K562 (cell line): Measurements from ENCODE around the gene DIS3L2. TPM values are rescaled to one million over a fixed set of nuclear protein-coding genes. Genes with fewer than 3 reads are reported as not detected.
"Not testable (repeated sequence)": the region's sequence is repeated elsewhere in the genome, so short reads cannot be mapped to it uniquely, and the experiment has no call there.

ENCODE experiments used
- ATAC-seq: fragments of 200-7000 bp; cut with Tn5 transposase; 3 replicates; pipeline ENCODE4 v1.9.1; 2020; ENCODE audit warnings: moderate library complexity
- BruUV-seq: library from RNA; stranded (reverse); fragments of 400-500 nt; replicated peaks from 2 replicates; lab custom pipeline; 2021; lab: Mats Ljungman, UMichigan
- CTCF ChIA-PET: fragments of 300-600 bp; formaldehyde crosslinking; extraction: SDS; loops from one replicate; lab custom pipeline; 2021; ENCODE audit warnings: low intra/inter-chr PET ratio; lab: Yijun Ruan, JAX
- POLR2A ChIA-PET: fragments of 300-600, 350-650 bp; sonication (Branson Sonifier 250); formaldehyde crosslinking; extraction: SDS; loops from one replicate; lab custom pipeline; 2021; ENCODE audit warnings: antibody characterized with exemption, inconsistent platforms; lab: Yijun Ruan, JAX
- DNase-seq, 4 experiments: peaks; one replicate each; pipeline versions ENCODE4 v3.0.0 to v3.0.0-alpha.2; 2011 to 2018; ENCODE audit warnings: low spot score in 3 of 4, mixed read lengths in 3 of 4; ENCODE audit errors: extremely low read depth in 1 of 4
- FAIRE-seq: peaks from 2 replicates; lab custom pipeline; 2011; peaks lifted over from hg19 to GRCh38; lab: Jason Lieb, UNC
- H2AFZ ChIP-seq: 2 replicates; pipeline ENCODE4 v1.6.0; 2011; ENCODE audit warnings: low read depth, low read length, control low read depth, inconsistent platforms
- H3K27ac ChIP-seq: fragments of 200-600 bp; 3 replicates; pipeline ENCODE4 v1.8.0; 2011; ENCODE audit warnings: low read depth, mild to moderate bottlenecking, control low read depth, inconsistent platforms, low read length, moderate library complexity, mixed read lengths; ENCODE audit errors: extremely low read depth
- H3K27me3 ChIP-seq, 2 experiments: fragments of 300-600 bp in 1 of 2; 2 replicates in 1 of 2; 3 replicates in 1 of 2; pipeline versions ENCODE4 v1.6.0 to v1.8.0; 2011; ENCODE audit warnings: inconsistent platforms in 2 of 2, low read length in 2 of 2, mild to moderate bottlenecking in 1 of 2, mixed read lengths in 1 of 2, moderate library complexity in 1 of 2; ENCODE audit not compliant: control insufficient read depth in 2 of 2, insufficient read depth in 2 of 2
- H3K36me3 ChIP-seq: fragments of 300-600 bp; 3 replicates; pipeline ENCODE4 v1.8.0; 2011; ENCODE audit warnings: mild to moderate bottlenecking, low read length, inconsistent platforms; ENCODE audit not compliant: control insufficient read depth, insufficient read depth
- H3K4me1 ChIP-seq, 2 experiments: fragments of 200-600 bp in 1 of 2; replicated peaks in 1 of 2; 2 replicates in 1 of 2; 3 replicates in 1 of 2; pipeline versions ENCODE4 v1.5.1 to v1.8.0; 2011; ENCODE audit warnings: inconsistent platforms in 2 of 2, low read length in 2 of 2, mild to moderate bottlenecking in 1 of 2, mixed read lengths in 1 of 2, moderate library complexity in 1 of 2; ENCODE audit not compliant: control insufficient read depth in 2 of 2, insufficient read depth in 2 of 2
- H3K4me2 ChIP-seq: 2 replicates; pipeline ENCODE4 v1.6.1; 2011; ENCODE audit warnings: low read length, control low read depth, inconsistent platforms, mixed read lengths; ENCODE audit not compliant: insufficient read depth
- H3K4me3 ChIP-seq: fragments of 200-600 bp; sonication (generic), shearing (Covaris generic); 2 replicates; pipeline ENCODE4 v1.5.1; 2016; ENCODE audit warnings: control low read depth, inconsistent platforms
- H3K79me2 ChIP-seq: fragments of 200-600 bp; 3 replicates; pipeline ENCODE4 v1.8.0; 2011; ENCODE audit warnings: low read length, inconsistent platforms; ENCODE audit not compliant: control insufficient read depth, insufficient read depth
- H3K9ac ChIP-seq, 2 experiments: 2 replicates each; pipeline versions ENCODE4 v1.6.0 to v1.6.1; 2011; ENCODE audit warnings: low read depth in 2 of 2, low read length in 2 of 2, control low read depth in 1 of 2, inconsistent platforms in 1 of 2, mild to moderate bottlenecking in 1 of 2, mixed read lengths in 1 of 2; ENCODE audit not compliant: insufficient read depth in 1 of 2
- H3K9me1 ChIP-seq: one replicate; pipeline ENCODE4 v1.6.0; 2011; ENCODE audit warnings: inconsistent platforms, mild to moderate bottlenecking, low read length, moderate library complexity; ENCODE audit not compliant: control insufficient read depth, insufficient read depth
- H3K9me3 ChIP-seq: replicated peaks from 2 replicates; pipeline ENCODE4 v1.5.1; 2011; ENCODE audit warnings: low read depth, low read length, inconsistent platforms; ENCODE audit not compliant: control insufficient read depth, insufficient read depth
- H4K20me1 ChIP-seq: replicated peaks from 2 replicates; pipeline ENCODE4 v1.6.1; 2011; ENCODE audit warnings: low read length, inconsistent platforms, mixed read lengths; ENCODE audit not compliant: control insufficient read depth, insufficient read depth
- WGBS: fragments of 100-300 bp; shearing (Covaris generic); methylation state at CpG from one replicate; pipeline ENCODE4 v1.1.6; 2016; ENCODE audit warnings: low coverage, mixed read lengths; ENCODE audit not compliant: insufficient coverage; ENCODE audit errors: missing lambda C conversion rate; 5-methylcytosine and 5-hydroxymethylcytosine counted together
- in situ Hi-C: fragments of 300-500 bp; cut with MboI; formaldehyde crosslinking; loops from 4 replicates; pipeline ENCODE4 v1.15.0; 2018; ENCODE audit warnings: inconsistent platforms, mixed read lengths
- intact Hi-C: fragments of 100-400 bp; cut with micrococcal nuclease; formaldehyde crosslinking; loops from 2 replicates; pipeline ENCODE4 v1.14.2; 2022
- polyA plus RNA-seq, 8 experiments: library from polyadenylated mRNA; depleted of rRNA in 4 of 8; stranded (reverse) in 5 of 8; unstranded in 3 of 8; fragments of >200 nt; fragmentation: Nextera tagmentation in 2 of 8; fragmentation: Illumina TruSeq in 1 of 8; extraction: Ambion mirVana in 2 of 8; extraction: Trizol in 1 of 8; gene quantifications; 2 replicates each; pipeline versions ENCODE4 v1.2.1 to v1.2.3, GENCODE V29; 2011 to 2014; ENCODE audit warnings: inconsistent platforms in 1 of 8, missing spikeins in 1 of 8
- total RNA-seq, 7 experiments: library from RNA; depleted of rRNA in 6 of 7; stranded (reverse); fragments of >200 nt in 6 of 7; fragmentation: Illumina TruSeq in 2 of 7; extraction: Trizol in 2 of 7; gene quantifications; 2 replicates each; pipeline versions ENCODE4 v1.2.1 to v1.2.3, GENCODE V29; 2011 to 2021; ENCODE audit warnings: low replicate concordance in 1 of 7
- TF ChIP-seq, protein P1 (sequence below), 2 experiments: fragments of 450-650 bp; formaldehyde crosslinking in 1 of 2; IDR thresholded peaks; 2 replicates each; pipeline versions ENCODE4 v1.4.0 to v1.6.1; 2014 to 2020; ENCODE audit warnings: mild to moderate bottlenecking in 2 of 2, borderline replicate concordance in 1 of 2, low read depth in 1 of 2

DIS3L2 gene
- total and polyA plus RNA-seq, 9 of the 15 experiments (the other 6 are each of a cell fraction or from before 2014, with no cell fraction given): 1.5 to 19.2 (median 11.2) TPM

DNA sequence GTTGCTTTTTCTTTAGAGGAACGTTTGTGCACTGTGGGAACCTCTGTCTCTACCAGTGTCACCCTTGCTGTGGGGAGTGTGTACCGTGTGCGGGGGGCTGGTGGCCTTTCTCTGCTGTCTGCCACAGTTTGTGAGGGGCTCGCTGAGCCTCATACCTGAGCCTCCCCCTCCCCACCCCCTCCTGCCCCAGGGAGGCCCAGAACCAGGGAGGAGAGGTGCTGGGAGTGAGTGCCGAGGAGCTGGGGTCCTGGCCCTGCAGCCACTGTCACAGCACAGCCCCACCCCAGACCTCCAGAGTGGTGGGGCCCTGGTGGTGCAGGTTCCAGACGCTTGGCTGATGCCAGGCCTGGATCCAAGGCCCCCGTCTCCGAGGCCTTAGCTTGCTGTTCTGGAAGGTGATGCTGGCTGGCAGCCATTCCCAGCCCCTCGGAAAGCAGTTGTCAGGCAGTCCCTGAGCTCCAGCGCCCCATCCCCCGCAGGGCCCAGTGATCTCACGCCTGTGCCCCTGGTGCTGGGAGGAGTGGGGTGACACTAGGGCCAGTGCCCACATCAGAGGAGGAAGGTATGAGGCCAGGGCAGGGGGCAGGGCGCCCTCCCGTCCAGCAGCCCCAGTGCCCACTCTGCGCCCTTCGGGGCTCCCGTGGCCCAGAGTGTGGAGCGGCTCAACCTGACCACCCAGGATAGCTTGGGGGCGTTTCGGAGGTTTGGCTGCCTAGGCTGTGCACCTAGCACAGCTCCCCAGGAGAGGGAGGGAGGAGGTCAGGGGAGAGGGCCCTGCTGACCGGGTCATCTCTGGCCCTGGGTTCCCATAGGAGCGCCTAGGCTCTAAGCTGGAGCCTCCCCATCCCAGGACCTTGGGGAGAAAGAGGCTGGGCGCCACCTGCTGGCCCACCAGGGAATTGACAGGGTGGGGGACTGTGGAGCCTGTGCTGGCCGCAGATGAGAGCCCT, 364.1 kb downstream of the DIS3L2 start (continued):
- TF ChIP-seq, protein P1, sequence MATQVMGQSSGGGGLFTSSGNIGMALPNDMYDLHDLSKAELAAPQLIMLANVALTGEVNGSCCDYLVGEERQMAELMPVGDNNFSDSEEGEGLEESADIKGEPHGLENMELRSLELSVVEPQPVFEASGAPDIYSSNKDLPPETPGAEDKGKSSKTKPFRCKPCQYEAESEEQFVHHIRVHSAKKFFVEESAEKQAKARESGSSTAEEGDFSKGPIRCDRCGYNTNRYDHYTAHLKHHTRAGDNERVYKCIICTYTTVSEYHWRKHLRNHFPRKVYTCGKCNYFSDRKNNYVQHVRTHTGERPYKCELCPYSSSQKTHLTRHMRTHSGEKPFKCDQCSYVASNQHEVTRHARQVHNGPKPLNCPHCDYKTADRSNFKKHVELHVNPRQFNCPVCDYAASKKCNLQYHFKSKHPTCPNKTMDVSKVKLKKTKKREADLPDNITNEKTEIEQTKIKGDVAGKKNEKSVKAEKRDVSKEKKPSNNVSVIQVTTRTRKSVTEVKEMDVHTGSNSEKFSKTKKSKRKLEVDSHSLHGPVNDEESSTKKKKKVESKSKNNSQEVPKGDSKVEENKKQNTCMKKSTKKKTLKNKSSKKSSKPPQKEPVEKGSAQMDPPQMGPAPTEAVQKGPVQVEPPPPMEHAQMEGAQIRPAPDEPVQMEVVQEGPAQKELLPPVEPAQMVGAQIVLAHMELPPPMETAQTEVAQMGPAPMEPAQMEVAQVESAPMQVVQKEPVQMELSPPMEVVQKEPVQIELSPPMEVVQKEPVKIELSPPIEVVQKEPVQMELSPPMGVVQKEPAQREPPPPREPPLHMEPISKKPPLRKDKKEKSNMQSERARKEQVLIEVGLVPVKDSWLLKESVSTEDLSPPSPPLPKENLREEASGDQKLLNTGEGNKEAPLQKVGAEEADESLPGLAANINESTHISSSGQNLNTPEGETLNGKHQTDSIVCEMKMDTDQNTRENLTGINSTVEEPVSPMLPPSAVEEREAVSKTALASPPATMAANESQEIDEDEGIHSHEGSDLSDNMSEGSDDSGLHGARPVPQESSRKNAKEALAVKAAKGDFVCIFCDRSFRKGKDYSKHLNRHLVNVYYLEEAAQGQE (IDR thresholded peaks at IDR 0.05; ENCODE audit: borderline replicate concordance): peak; percentile 8; the same call in 1 of the 2 replicates
- TF ChIP-seq, protein P1 (CRISPR knock-in tag; IDR thresholded peaks at IDR 0.05; ENCODE audit: low read depth): no peak
- TF ChIP-seq, all 486 proteins: peak for 3

GRCh38 chr2:232326274-232327104, 365.0 kb downstream of the DIS3L2 start:
- not testable (repeated sequence) for BruUV-seq, H3K4me2 ChIP-seq, H3K79me2 ChIP-seq, H3K9ac ChIP-seq, H3K27me3 ChIP-seq, H4K20me1 ChIP-seq, ATAC-seq, H2AFZ ChIP-seq, H3K4me3 ChIP-seq, H3K9me1 ChIP-seq, H3K27ac ChIP-seq, FAIRE-seq, H3K36me3 ChIP-seq, DNase-seq, H3K9me3 ChIP-seq
- peaks cover 0 to 17% of the 10 kb centered on the region in 2 experiments; a peak in 2 of 5 replicates for H3K4me1 ChIP-seq
- 42% methylated on average over 3 of the region's 12 CpGs for WGBS
- in situ Hi-C loops (loop anchor here (5.0 kb wide), 2 partner anchors 111 to 419 kb away; no protein-coding TSS in a partner anchor), intact Hi-C loops (loop anchor here (1.0 to 10.0 kb wide), 4 partner anchors 182 to 420 kb away; partner anchors contain the start of genes NPPC and PRSS56)
- POLR2A ChIA-PET: interaction anchor here (0.6 to 0.9 kb wide), 2 partner anchors 409 to 413 kb away, joined by 3 to 5 read pairs; no protein-coding TSS in a partner anchor
- CTCF ChIA-PET: interaction anchor here (1.3 kb wide), 1 partner anchor 421 kb away, joined by 8 read pairs; no protein-coding TSS in a partner anchor
